Ishikawa (cell line): Measurements from ENCODE around the gene CAMTA1.

Source experiments
- CEBPB ChIP-seq: IDR thresholded peaks from 2 replicates; pipeline ENCODE4 v1.6.1; 2012
- CREB1 ChIP-seq: IDR thresholded peaks from 2 replicates; pipeline ENCODE4 v1.6.1; 2012; ENCODE audit warnings: low read depth
- EGR1 ChIP-seq: IDR thresholded peaks from 2 replicates; pipeline ENCODE4 v1.6.1; 2012
- EP300 ChIP-seq: IDR thresholded peaks from 2 replicates; pipeline ENCODE4 v1.6.1; 2012; ENCODE audit warnings: borderline replicate concordance
- FOXM1 ChIP-seq: IDR thresholded peaks from 2 replicates; pipeline ENCODE4 v1.6.1; 2012; ENCODE audit warnings: low read depth, borderline replicate concordance
- MAX ChIP-seq: IDR thresholded peaks from 2 replicates; pipeline ENCODE4 v1.6.1; 2012
- NFIC ChIP-seq: IDR thresholded peaks from 2 replicates; pipeline ENCODE4 v1.6.1; 2012
- RAD21 ChIP-seq: IDR thresholded peaks from 2 replicates; pipeline ENCODE4 v1.6.1; 2012; ENCODE audit warnings: low read depth
- REST ChIP-seq: IDR thresholded peaks from 2 replicates; pipeline ENCODE4 v1.6.1; 2012; ENCODE audit warnings: low read depth, mild to moderate bottlenecking
- TAF1 ChIP-seq: IDR thresholded peaks from 2 replicates; pipeline ENCODE4 v1.6.1; 2012; ENCODE audit warnings: low read depth, mild to moderate bottlenecking
- TCF12 ChIP-seq: IDR thresholded peaks from 2 replicates; pipeline ENCODE4 v1.6.1; 2012; ENCODE audit warnings: low read depth
- TEAD4 ChIP-seq: IDR thresholded peaks from 2 replicates; pipeline ENCODE4 v1.6.1; 2012
- USF1 ChIP-seq: IDR thresholded peaks from 2 replicates; pipeline ENCODE4 v1.6.1; 2012
- YY1 ChIP-seq: IDR thresholded peaks from 2 replicates; pipeline ENCODE4 v1.6.1; 2012; ENCODE audit warnings: low read depth
- ZBTB7A ChIP-seq: IDR thresholded peaks from 2 replicates; pipeline ENCODE4 v1.6.1; 2012; ENCODE audit warnings: low read depth

Gene CAMTA1

GRCh38 chr1:7380712-7381111 is 595.5 kb downstream of the CAMTA1 start:
- TF ChIP-seq TCF12 = no peak
- TF ChIP-seq CEBPB = no peak
- no peak for TF ChIP-seq RAD21
- no peak for TF ChIP-seq ZBTB7A

GRCh38 chr1:7382971-7383370 is 597.7 kb downstream of the CAMTA1 start:
- TF ChIP-seq CEBPB (no peak), YY1 (no peak), USF1 (no peak), TCF12 (no peak), MAX (no peak)

GRCh38 chr1:7383671-7384520 is 598.6 kb downstream of the CAMTA1 start:
- no peak for TF ChIP-seq TEAD4
- TF ChIP-seq CEBPB = no peak
- no peak for TF ChIP-seq TCF12
- no peak for TF ChIP-seq REST
- no peak for TF ChIP-seq USF1
- no peak for TF ChIP-seq ZBTB7A
- no peak for TF ChIP-seq RAD21
- TF ChIP-seq YY1 = no peak
- TF ChIP-seq TAF1 = no peak
- no peak for TF ChIP-seq CREB1
- TF ChIP-seq NFIC = no peak

- TF ChIP-seq YY1 (no peak), ZBTB7A (no peak), TAF1 (no peak), EGR1 (no peak), CEBPB (no peak), REST (no peak), TCF12 (no peak), MAX (no peak), RAD21 (no peak), FOXM1 (no peak), CREB1 (no peak)
These were observed 599.4 kb downstream of the CAMTA1 start for GRCh38 chr1:7384679-7385078.

GRCh38 chr1:7385471-7386225 is 600.4 kb downstream of the CAMTA1 start:
- TF ChIP-seq TAF1 (no peak), ZBTB7A (no peak), CEBPB (no peak), TEAD4 (no peak), EGR1 (no peak), TCF12 (no peak), CREB1 (no peak), NFIC (no peak), EP300 (no peak), MAX (no peak), USF1 (no peak)
